Astrocyte (in vitro differentiated cells and primary cell): ENCODE data around the gene ARHGAP26. TPM values are rescaled to one million over a fixed set of nuclear protein-coding genes. Genes with fewer than 3 reads are reported as not detected.

ENCODE experiments used
- DNase-seq: peaks from one replicate; pipeline ENCODE4 v3.0.0-alpha.2; 2010; ENCODE audit warnings: low read depth
- FAIRE-seq: peaks from 2 replicates; lab custom pipeline; 2011; peaks lifted over from hg19 to GRCh38; lab: Jason Lieb, UNC
- H2AFZ ChIP-seq: 2 replicates; pipeline ENCODE4 v1.6.0; 2012; ENCODE audit warnings: low read depth, low read length, inconsistent platforms
- H3K27ac ChIP-seq: 2 replicates; pipeline ENCODE4 v1.5.1; 2011; ENCODE audit warnings: low read depth, low read length, inconsistent platforms
- H3K27me3 ChIP-seq: 2 replicates; pipeline ENCODE4 v1.6.0; 2011; ENCODE audit warnings: low read length, inconsistent platforms; ENCODE audit not compliant: insufficient read depth
- H3K36me3 ChIP-seq: 2 replicates; pipeline ENCODE4 v1.5.1; 2011; ENCODE audit warnings: low read length, inconsistent platforms; ENCODE audit not compliant: insufficient read depth
- H3K4me1 ChIP-seq: 2 replicates; pipeline ENCODE4 v1.5.1; 2011; ENCODE audit warnings: low read length, inconsistent platforms; ENCODE audit not compliant: insufficient read depth
- H3K4me2 ChIP-seq: 2 replicates; pipeline ENCODE4 v1.6.0; 2012; ENCODE audit warnings: low read length, inconsistent platforms
- H3K4me3 ChIP-seq: 2 replicates; pipeline ENCODE4 v1.5.1; 2011; ENCODE audit warnings: low read depth, mild to moderate bottlenecking, low read length, inconsistent platforms; ENCODE audit not compliant: insufficient read depth
- H3K79me2 ChIP-seq: 2 replicates; pipeline ENCODE4 v1.6.0; 2012; ENCODE audit warnings: mild to moderate bottlenecking, low read length, inconsistent platforms; ENCODE audit not compliant: insufficient read depth
- H3K9ac ChIP-seq: 2 replicates; pipeline ENCODE4 v1.6.0; 2012; ENCODE audit warnings: mild to moderate bottlenecking, low read length, inconsistent platforms
- H3K9me3 ChIP-seq: 2 replicates; pipeline ENCODE4 v1.5.1; 2012; ENCODE audit warnings: low read depth, mild to moderate bottlenecking, low read length, inconsistent platforms; ENCODE audit not compliant: insufficient read depth
- H4K20me1 ChIP-seq: 2 replicates; pipeline ENCODE4 v1.6.0; 2012; ENCODE audit warnings: low read length, inconsistent platforms; ENCODE audit not compliant: insufficient read depth
- H3K27ac Mint-ChIP-seq: one replicate; pipeline ENCODE4 v1.8.0; 2021; ENCODE audit warnings: mild to moderate bottlenecking, mixed read lengths; ENCODE audit not compliant: unreplicated experiment
- H3K27me3 Mint-ChIP-seq: one replicate; pipeline ENCODE4 v1.8.0; 2021; ENCODE audit warnings: low read depth, mixed read lengths; ENCODE audit not compliant: unreplicated experiment
- H3K36me3 Mint-ChIP-seq: one replicate; pipeline ENCODE4 v1.8.0; 2021; ENCODE audit warnings: low read depth, mixed read lengths; ENCODE audit not compliant: unreplicated experiment
- H3K4me1 Mint-ChIP-seq: one replicate; pipeline ENCODE4 v1.8.0; 2021; ENCODE audit warnings: low read depth, mixed read lengths; ENCODE audit not compliant: unreplicated experiment
- H3K4me3 Mint-ChIP-seq: one replicate; pipeline ENCODE4 v1.8.0; 2021; ENCODE audit warnings: mild to moderate bottlenecking, moderate library complexity, mixed read lengths; ENCODE audit not compliant: unreplicated experiment
- H3K9me3 Mint-ChIP-seq: one replicate; pipeline ENCODE4 v1.8.0; 2021; ENCODE audit warnings: mild to moderate bottlenecking, mixed read lengths; ENCODE audit not compliant: unreplicated experiment
- CTCF ChIP-seq: IDR thresholded peaks from 2 replicates; pipeline ENCODE4 v1.5.1; 2011; ENCODE audit warnings: low read depth, mild to moderate bottlenecking, inconsistent platforms, low read length, moderate library complexity; ENCODE audit not compliant: insufficient read depth
- EZH2 ChIP-seq: IDR thresholded peaks from 2 replicates; pipeline ENCODE4 v1.6.1; 2012; ENCODE audit warnings: mild to moderate bottlenecking, low read length, inconsistent platforms; ENCODE audit not compliant: insufficient read depth
- total RNA-seq: library from RNA; stranded (reverse); gene quantifications from 2 replicates; pipeline ENCODE4 v1.2.1, GENCODE V29; 2021

Gene ARHGAP26
- total RNA-seq, 1 donor from 2014 or later, result 5.6 TPM

GRCh38 chr5:142745268-142745667 lies 24.9 kb upstream of the ARHGAP26 start:
- TF ChIP-seq CTCF (no peak), EZH2 (no peak)
- DNase-seq (no peak), FAIRE-seq (no peak)
- no peaks in the 10 kb centered on the region for H4K20me1 ChIP-seq
- no peak overlapping the region for H3K27ac Mint-ChIP-seq
- peaks cover 7% of the 10 kb centered on the region for H3K27me3 Mint-ChIP-seq
- no peaks in the 10 kb centered on the region for H3K36me3 ChIP-seq
- peaks cover 16% of the 10 kb centered on the region for H3K4me1 ChIP-seq
- H3K4me3 ChIP-seq, result no peak overlapping the region
- no peak overlapping the region for H3K4me3 Mint-ChIP-seq
- no peaks in the 10 kb centered on the region for H3K79me2 ChIP-seq
- no peaks in the 10 kb centered on the region for H3K9me3 ChIP-seq
- peaks cover 21% of the 10 kb centered on the region for H3K4me1 Mint-ChIP-seq
- no peak overlapping the region for H3K4me2 ChIP-seq
- H3K9me3 Mint-ChIP-seq, result no peaks in the 10 kb centered on the region
- no peak overlapping the region for H2AFZ ChIP-seq
- H3K27ac ChIP-seq, result no peak overlapping the region
- H3K9ac ChIP-seq, result no peak overlapping the region
- H3K27me3 ChIP-seq, result no peaks in the 10 kb centered on the region
- no peaks in the 10 kb centered on the region for H3K36me3 Mint-ChIP-seq

GRCh38 chr5:142746532-142747433 lies 23.4 kb upstream of the ARHGAP26 start:
- no peak overlapping the region for H2AFZ ChIP-seq
- Mint-ChIP-seq H3K4me1 (peaks cover 24% of the 10 kb centered on the region), H3K27ac (no peak overlapping the region), H3K27me3 (peaks cover 7% of the 10 kb centered on the region), H3K9me3 (no peaks in the 10 kb centered on the region), H3K4me3 (no peak overlapping the region), H3K36me3 (no peaks in the 10 kb centered on the region)
- H3K9ac ChIP-seq, result no peak overlapping the region
- no peak overlapping the region for H3K27ac ChIP-seq
- no peaks in the 10 kb centered on the region for H3K27me3 ChIP-seq
- no peaks in the 10 kb centered on the region for H3K9me3 ChIP-seq
- DNase-seq, result no peak
- no peak for FAIRE-seq
- H4K20me1 ChIP-seq, result no peaks in the 10 kb centered on the region
- TF ChIP-seq EZH2 (no peak), CTCF (no peak)
- H3K4me2 ChIP-seq, result no peak overlapping the region
- H3K36me3 ChIP-seq, result no peaks in the 10 kb centered on the region
- H3K4me1 ChIP-seq, result peaks cover 16% of the 10 kb centered on the region
- H3K79me2 ChIP-seq, result no peaks in the 10 kb centered on the region
- no peak overlapping the region for H3K4me3 ChIP-seq

- no peak overlapping the region for H3K4me3 ChIP-seq
- DNase-seq (no peak), FAIRE-seq (no peak)
- H3K36me3 ChIP-seq, result no peaks in the 10 kb centered on the region
- Mint-ChIP-seq H3K36me3 (no peaks in the 10 kb centered on the region), H3K27ac (no peak overlapping the region), H3K4me3 (no peak overlapping the region), H3K9me3 (no peaks in the 10 kb centered on the region), H3K27me3 (peaks cover 7% of the 10 kb centered on the region), H3K4me1 (peaks cover 25% of the 10 kb centered on the region)
- no peaks in the 10 kb centered on the region for H4K20me1 ChIP-seq
- H3K9ac ChIP-seq, result no peak overlapping the region
- H3K9me3 ChIP-seq, result no peaks in the 10 kb centered on the region
- no peak overlapping the region for H2AFZ ChIP-seq
- no peak overlapping the region for H3K27ac ChIP-seq
- no peaks in the 10 kb centered on the region for H3K27me3 ChIP-seq
- TF ChIP-seq CTCF (no peak), EZH2 (no peak)
- no peak overlapping the region for H3K4me2 ChIP-seq
- H3K79me2 ChIP-seq, result no peaks in the 10 kb centered on the region
- H3K4me1 ChIP-seq, result peaks cover 16% of the 10 kb centered on the region
Measured at GRCh38 chr5:142748132-142748531, 22.0 kb upstream of the ARHGAP26 start.
